Omental fat pad (tissue), 4 donors: ENCODE measurements around the gene DNAH3. TPM values are rescaled to one million over a fixed set of nuclear protein-coding genes. Genes with fewer than 3 reads are reported as not detected.
"Not testable (repeated sequence)": the region's sequence is repeated elsewhere in the genome, so short reads cannot be mapped to it uniquely, and the experiment has no call there.

Experiments
- ATAC-seq: fragments of 150-250 bp; one replicate; pipeline ENCODE4 v1.9.1; 2016; ENCODE audit warnings: mild to moderate bottlenecking, moderate library complexity; ENCODE audit not compliant: low FRiP score
- DNase-seq: peaks from one replicate; pipeline ENCODE4 v3.0.0-alpha.2; 2019; ENCODE audit warnings: low spot score
- total RNA-seq, 4 donors: library from RNA; depleted of rRNA; stranded (reverse); fragments of >200 nt; gene quantifications; one replicate each; pipeline ENCODE4 v1.1.0, GENCODE V29; 2016
- TF ChIP-seq, protein P1 (sequence below), 3 donors: fragments of 450-650 bp; IDR thresholded peaks; one replicate each; pipeline ENCODE4 v1.5.1; 2016 to 2017; ENCODE audit warnings: antibody characterized with exemption in 3 of 3, mild to moderate bottlenecking in 3 of 3, moderate library complexity in 2 of 3

Gene DNAH3
- total RNA-seq, 4 donors from 2014 or later: 0.12 TPM; not detected in 3

GRCh38 chr16:20995711-20996110 lies 154.9 kb downstream of the DNAH3 start:
- ATAC-seq (no peak), DNase-seq (no peak)
- TF ChIP-seq, protein P1, sequence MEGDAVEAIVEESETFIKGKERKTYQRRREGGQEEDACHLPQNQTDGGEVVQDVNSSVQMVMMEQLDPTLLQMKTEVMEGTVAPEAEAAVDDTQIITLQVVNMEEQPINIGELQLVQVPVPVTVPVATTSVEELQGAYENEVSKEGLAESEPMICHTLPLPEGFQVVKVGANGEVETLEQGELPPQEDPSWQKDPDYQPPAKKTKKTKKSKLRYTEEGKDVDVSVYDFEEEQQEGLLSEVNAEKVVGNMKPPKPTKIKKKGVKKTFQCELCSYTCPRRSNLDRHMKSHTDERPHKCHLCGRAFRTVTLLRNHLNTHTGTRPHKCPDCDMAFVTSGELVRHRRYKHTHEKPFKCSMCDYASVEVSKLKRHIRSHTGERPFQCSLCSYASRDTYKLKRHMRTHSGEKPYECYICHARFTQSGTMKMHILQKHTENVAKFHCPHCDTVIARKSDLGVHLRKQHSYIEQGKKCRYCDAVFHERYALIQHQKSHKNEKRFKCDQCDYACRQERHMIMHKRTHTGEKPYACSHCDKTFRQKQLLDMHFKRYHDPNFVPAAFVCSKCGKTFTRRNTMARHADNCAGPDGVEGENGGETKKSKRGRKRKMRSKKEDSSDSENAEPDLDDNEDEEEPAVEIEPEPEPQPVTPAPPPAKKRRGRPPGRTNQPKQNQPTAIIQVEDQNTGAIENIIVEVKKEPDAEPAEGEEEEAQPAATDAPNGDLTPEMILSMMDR (IDR thresholded peaks at IDR 0.05): no peak

DNA sequence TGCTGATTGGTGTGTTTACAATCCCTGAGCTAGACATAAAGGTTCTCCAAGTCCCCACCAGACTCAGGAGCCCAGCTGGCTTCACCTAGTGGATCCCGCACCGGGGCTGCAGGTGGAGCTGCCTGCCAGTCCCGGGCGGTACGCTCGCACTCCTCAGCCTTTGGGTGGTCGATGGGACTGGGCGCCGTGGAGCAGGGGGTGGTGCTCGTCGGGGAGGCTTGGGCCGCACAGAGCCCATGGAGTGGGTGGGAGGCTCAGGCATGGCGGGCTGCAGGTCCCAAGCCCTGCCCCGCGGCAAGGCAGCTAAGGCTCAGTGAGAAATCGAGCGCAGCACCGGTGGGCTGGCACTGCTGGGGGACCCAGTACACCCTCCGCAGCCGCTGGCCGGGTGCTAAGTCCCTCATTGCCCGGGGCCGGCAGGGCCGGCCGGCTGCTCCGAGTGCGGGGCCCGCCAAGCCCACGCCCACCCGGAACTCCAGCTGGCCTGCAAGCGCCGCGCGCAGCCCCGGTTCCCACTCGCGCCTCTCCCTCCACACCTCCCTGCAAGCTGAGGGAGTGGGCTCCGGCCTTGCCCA lies 161.1 kb downstream of the DNAH3 start:
- not testable (repeated sequence) for DNase-seq, ATAC-seq

- no peak for ATAC-seq
- no peak for DNase-seq
- TF ChIP-seq, protein P1 (IDR thresholded peaks at IDR 0.05): no peak
Observed at GRCh38 chr16:20987049-20987448, 163.6 kb downstream of the DNAH3 start.

GRCh38 chr16:20984019-20984418 lies 166.6 kb downstream of the DNAH3 start:
- DNase-seq (no peak), ATAC-seq (no peak)
- TF ChIP-seq, protein P1 (IDR thresholded peaks at IDR 0.05): no peak

GRCh38 chr16:20976576-20976975 lies 174.1 kb downstream of the DNAH3 start:
- no peak for ATAC-seq
- DNase-seq: no peak
- TF ChIP-seq, protein P1 (IDR thresholded peaks at IDR 0.05): no peak

GRCh38 chr16:20973201-20973600 lies 177.4 kb downstream of the DNAH3 start:
- not testable (repeated sequence) for DNase-seq, ATAC-seq

GRCh38 chr16:20971401-20971800 lies 179.2 kb downstream of the DNAH3 start:
- TF ChIP-seq, protein P1 (IDR thresholded peaks at IDR 0.05): no peak
- no peak for ATAC-seq
- no peak for DNase-seq

DNA sequence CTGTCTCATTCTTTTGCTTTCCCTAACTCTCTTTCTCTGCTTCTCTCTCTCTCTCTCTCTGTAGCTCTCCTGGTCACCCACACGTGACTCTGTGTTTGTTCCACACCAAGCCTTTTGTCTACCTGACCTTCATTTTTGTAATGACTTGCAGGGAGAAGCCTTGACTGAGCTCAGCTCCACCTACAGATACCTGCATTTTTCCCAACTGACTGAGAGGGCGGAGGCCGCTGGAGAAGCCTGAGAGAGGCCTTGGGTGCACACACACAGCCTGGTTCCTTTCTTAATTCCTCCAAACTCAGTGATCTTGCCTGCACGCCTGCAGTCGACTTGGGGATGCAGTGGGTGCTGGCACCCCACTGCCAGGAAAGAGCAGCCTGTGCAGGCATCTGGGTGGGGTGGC lies 181.3 kb downstream of the DNAH3 start:
- ATAC-seq: no peak
- TF ChIP-seq, protein P1 (IDR thresholded peaks at IDR 0.05): no peak
- DNase-seq: no peak
